Activated CD8-positive, alpha-beta memory T cell treated with anti-CD3 and anti-CD28 coated beads, Interleukin-2, amount 50 U/mL, for 1 hour (primary cell): ENCODE results near the gene SYS1.

Experiments used
- DNase-seq: peaks from one replicate; pipeline ENCODE4 v3.0.0-alpha.2; 2020; ENCODE audit errors: extremely low read depth

The SYS1 gene

GRCh38 chr20:45415822-45416637 lies 53.1 kb downstream of the SYS1 start, which contains the start of gene PIGT:
PIGT (plus strand) TSS chr20:45416141; CDS start chr20:45416157, 16 bp downstream.
- DNase-seq, result peak; percentile 79

DNA sequence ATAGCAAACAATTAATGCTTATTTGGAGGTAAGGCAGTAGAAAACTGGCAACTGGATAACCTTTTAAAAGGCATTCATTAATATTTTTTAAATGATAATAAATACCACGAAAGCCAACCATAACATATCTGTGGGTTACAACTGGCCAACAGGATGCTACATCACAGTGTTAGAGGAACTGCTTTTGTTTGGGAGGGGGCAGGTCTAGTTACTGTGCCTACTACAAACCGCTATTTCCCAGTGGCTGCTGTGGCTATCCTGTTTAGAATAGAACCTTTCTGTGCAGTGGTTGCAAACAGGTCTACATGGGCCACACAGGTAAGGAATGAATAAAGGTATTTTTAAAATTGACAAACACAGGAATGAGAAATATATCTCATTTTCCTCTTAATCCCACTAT lies 54.0 kb downstream of the SYS1 start:
- DNase-seq, result no peak
